ENCODE results near the gene TMEM156.
"Not testable (repeated sequence)": the region's sequence is repeated elsewhere in the genome, so short reads cannot be mapped to it uniquely, and the experiment has no call there.

The TMEM156 gene

GRCh38 chr4:38990241-38990640, 42.0 kb downstream of the TMEM156 start (continued):
- TF ChIP-seq, protein P1, sequence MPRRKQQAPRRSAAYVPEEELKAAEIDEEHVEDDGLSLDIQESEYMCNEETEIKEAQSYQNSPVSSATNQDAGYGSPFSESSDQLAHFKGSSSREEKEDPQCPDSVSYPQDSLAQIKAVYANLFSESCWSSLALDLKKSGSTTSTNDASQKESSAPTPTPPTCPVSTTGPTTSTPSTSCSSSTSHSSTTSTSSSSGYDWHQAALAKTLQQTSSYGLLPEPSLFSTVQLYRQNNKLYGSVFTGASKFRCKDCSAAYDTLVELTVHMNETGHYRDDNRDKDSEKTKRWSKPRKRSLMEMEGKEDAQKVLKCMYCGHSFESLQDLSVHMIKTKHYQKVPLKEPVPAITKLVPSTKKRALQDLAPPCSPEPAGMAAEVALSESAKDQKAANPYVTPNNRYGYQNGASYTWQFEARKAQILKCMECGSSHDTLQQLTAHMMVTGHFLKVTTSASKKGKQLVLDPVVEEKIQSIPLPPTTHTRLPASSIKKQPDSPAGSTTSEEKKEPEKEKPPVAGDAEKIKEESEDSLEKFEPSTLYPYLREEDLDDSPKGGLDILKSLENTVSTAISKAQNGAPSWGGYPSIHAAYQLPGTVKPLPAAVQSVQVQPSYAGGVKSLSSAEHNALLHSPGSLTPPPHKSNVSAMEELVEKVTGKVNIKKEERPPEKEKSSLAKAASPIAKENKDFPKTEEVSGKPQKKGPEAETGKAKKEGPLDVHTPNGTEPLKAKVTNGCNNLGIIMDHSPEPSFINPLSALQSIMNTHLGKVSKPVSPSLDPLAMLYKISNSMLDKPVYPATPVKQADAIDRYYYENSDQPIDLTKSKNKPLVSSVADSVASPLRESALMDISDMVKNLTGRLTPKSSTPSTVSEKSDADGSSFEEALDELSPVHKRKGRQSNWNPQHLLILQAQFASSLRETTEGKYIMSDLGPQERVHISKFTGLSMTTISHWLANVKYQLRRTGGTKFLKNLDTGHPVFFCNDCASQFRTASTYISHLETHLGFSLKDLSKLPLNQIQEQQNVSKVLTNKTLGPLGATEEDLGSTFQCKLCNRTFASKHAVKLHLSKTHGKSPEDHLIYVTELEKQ (tag by site-specific recombination; IDR thresholded peaks at IDR 0.05; ENCODE audit: borderline replicate concordance): no peak
- no peak for TF ChIP-seq ZNF624 (tag by site-specific recombination; IDR thresholded peaks at IDR 0.05)
- no peak for TF ChIP-seq ZNF121 (tag by site-specific recombination; IDR thresholded peaks at IDR 0.05)

- POLR2A ChIA-PET: no interaction called here
- no peaks in the 10 kb centered on the region for H3K4me1 ChIP-seq (ENCODE audit: control insufficient read depth, insufficient read depth, low read length)
- no peaks in the 10 kb centered on the region for H3K36me3 ChIP-seq (ENCODE audit: control insufficient read depth in 2 of 2, insufficient read depth in 1 of 2, low read length in 2 of 2)
Measured at GRCh38 chr4:38989487-38989886, 42.7 kb downstream of the TMEM156 start.

GRCh38 chr4:38988353-38988752, 43.9 kb downstream of the TMEM156 start:
- H3K4me1 ChIP-seq (ENCODE audit: control insufficient read depth, insufficient read depth, low read length); H3K9me3 ChIP-seq (ENCODE audit: control insufficient read depth, insufficient read depth, low read depth, low read length); H3K27ac ChIP-seq (ENCODE audit: extremely low read depth, low read depth, low read length); H3K4me3 ChIP-seq (ENCODE audit: low read depth, low read length); H3K36me3 ChIP-seq (ENCODE audit: control insufficient read depth in 2 of 2, insufficient read depth in 1 of 2, low read length in 2 of 2): not testable (repeated sequence)
- CTCF ChIA-PET: interaction anchor here (0.7 kb wide), 1 partner anchor 181 kb away, joined by 3 read pairs; no protein-coding TSS in a partner anchor
- POLR2A ChIA-PET: interaction anchor here (0.6 kb wide), 1 partner anchor 10 kb away, joined by 3 read pairs; no protein-coding TSS in a partner anchor

More at GRCh38 chr4:38989487-38989886, 42.7 kb downstream of the TMEM156 start:
- H3K4me3 ChIP-seq (ENCODE audit: low read depth, low read length): no peak overlapping the region
- H3K9me3 ChIP-seq (ENCODE audit: control insufficient read depth, insufficient read depth, low read depth, low read length): no peaks in the 10 kb centered on the region
- CTCF ChIA-PET: interaction anchor here (1.4 kb wide), 1 partner anchor 146 kb away, joined by 4 read pairs; no protein-coding TSS in a partner anchor
- no peak overlapping the region for H3K27ac ChIP-seq (ENCODE audit: extremely low read depth, low read depth, low read length)
- TF ChIP-seq ZNF155 (tag by site-specific recombination; IDR thresholded peaks at IDR 0.05) (no peak), ZNF571 (tag by site-specific recombination; IDR thresholded peaks at IDR 0.05) (no peak), ZNF239 (tag by site-specific recombination; IDR thresholded peaks at IDR 0.05) (no peak), ZNF473 (tag by site-specific recombination; IDR thresholded peaks at IDR 0.05) (no peak)
- TF ChIP-seq, protein P2, sequence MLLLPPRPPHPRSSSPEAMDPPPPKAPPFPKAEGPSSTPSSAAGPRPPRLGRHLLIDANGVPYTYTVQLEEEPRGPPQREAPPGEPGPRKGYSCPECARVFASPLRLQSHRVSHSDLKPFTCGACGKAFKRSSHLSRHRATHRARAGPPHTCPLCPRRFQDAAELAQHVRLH (tag by site-specific recombination; IDR thresholded peaks at IDR 0.05): no peak
- TF ChIP-seq, protein P1 (tag by site-specific recombination; IDR thresholded peaks at IDR 0.05; ENCODE audit: borderline replicate concordance): no peak

DNA sequence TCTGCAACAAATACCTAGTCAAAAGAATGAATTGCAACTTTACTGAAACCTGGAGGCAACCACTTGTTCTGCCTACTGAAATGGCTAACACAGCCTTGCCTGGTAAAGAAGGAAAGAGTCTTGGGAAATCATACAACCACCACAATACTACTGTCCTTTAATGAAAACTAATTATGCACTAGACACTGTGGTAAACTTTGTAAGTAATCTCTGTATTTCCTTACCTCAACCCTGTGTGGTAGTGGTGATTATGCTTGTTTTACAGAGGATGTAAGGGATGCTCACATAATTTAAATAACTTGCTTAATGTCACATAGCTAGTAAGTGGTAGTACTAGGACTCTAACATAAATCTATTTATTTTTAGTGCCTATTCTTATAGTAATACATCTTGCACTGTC, 44.7 kb downstream of the TMEM156 start:
- Histone ChIP-seq H3K9me3 (ENCODE audit: control insufficient read depth, insufficient read depth, low read depth, low read length) (no peaks in the 10 kb centered on the region), H3K4me3 (ENCODE audit: low read depth, low read length) (no peak overlapping the region), H3K4me1 (ENCODE audit: control insufficient read depth, insufficient read depth, low read length) (no peaks in the 10 kb centered on the region), H3K27ac (ENCODE audit: extremely low read depth, low read depth, low read length) (no peak overlapping the region), H3K36me3 (ENCODE audit: control insufficient read depth in 2 of 2, insufficient read depth in 1 of 2, low read length in 2 of 2) (no peaks in the 10 kb centered on the region)
- TF ChIP-seq WT1 (tag by site-specific recombination; IDR thresholded peaks at IDR 0.05) (no peak), KLF8 (tag by site-specific recombination; IDR thresholded peaks at IDR 0.05) (no peak), ZNF629 (tag by site-specific recombination; IDR thresholded peaks at IDR 0.05) (no peak), KLF16 (tag by site-specific recombination; IDR thresholded peaks at IDR 0.05) (no peak)
- TF ChIP-seq, protein P3, sequence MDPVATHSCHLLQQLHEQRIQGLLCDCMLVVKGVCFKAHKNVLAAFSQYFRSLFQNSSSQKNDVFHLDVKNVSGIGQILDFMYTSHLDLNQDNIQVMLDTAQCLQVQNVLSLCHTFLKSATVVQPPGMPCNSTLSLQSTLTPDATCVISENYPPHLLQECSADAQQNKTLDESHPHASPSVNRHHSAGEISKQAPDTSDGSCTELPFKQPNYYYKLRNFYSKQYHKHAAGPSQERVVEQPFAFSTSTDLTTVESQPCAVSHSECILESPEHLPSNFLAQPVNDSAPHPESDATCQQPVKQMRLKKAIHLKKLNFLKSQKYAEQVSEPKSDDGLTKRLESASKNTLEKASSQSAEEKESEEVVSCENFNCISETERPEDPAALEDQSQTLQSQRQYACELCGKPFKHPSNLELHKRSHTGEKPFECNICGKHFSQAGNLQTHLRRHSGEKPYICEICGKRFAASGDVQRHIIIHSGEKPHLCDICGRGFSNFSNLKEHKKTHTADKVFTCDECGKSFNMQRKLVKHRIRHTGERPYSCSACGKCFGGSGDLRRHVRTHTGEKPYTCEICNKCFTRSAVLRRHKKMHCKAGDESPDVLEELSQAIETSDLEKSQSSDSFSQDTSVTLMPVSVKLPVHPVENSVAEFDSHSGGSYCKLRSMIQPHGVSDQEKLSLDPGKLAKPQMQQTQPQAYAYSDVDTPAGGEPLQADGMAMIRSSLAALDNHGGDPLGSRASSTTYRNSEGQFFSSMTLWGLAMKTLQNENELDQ (tag by site-specific recombination; IDR thresholded peaks at IDR 0.05; ENCODE audit: low read depth): no peak
- POLR2A ChIA-PET: interaction anchor here (0.6 kb wide), 1 partner anchor 11 kb away, joined by 3 read pairs; no protein-coding TSS in a partner anchor
- CTCF ChIA-PET: no interaction called here
